Smooth muscle cell (in vitro differentiated cells): Measurements from ENCODE around the gene ANO9. TPM values are rescaled to one million over a fixed set of nuclear protein-coding genes. Genes with fewer than 3 reads are reported as not detected.
A peak's percentile ranks its signal among the peaks of the same experiment; 100 is the strongest.

ENCODE experiments used
- DNase-seq: peaks from one replicate; lab custom pipeline; 2025; ENCODE audit not compliant: unreplicated experiment; lab: John Stamatoyannopoulos, UW
- H2AFZ ChIP-seq: fragments of 200-600 bp; sonication (generic); 2 replicates; pipeline ENCODE4 v1.6.0; 2016; ENCODE audit warnings: antibody characterized with exemption, low read depth, mild to moderate bottlenecking
- H3F3A ChIP-seq: fragments of 200-600 bp; sonication (generic); 2 replicates; pipeline ENCODE4 v1.6.0; 2017; ENCODE audit warnings: antibody characterized with exemption, low read depth
- H3K27ac ChIP-seq: fragments of 200-600 bp; sonication (generic); 2 replicates; pipeline ENCODE4 v1.5.1; 2016; ENCODE audit warnings: low read depth, mild to moderate bottlenecking
- H3K27me3 ChIP-seq: fragments of 200-600 bp; sonication (generic); 2 replicates; pipeline ENCODE4 v1.6.1; 2016; ENCODE audit warnings: low read depth, mild to moderate bottlenecking
- H3K36me3 ChIP-seq: fragments of 200-600 bp; sonication (generic); 2 replicates; pipeline ENCODE4 v1.5.1; 2016; ENCODE audit warnings: low read depth
- H3K4me1 ChIP-seq: fragments of 200-600 bp; sonication (generic); 2 replicates; pipeline ENCODE4 v1.5.1; 2016; ENCODE audit warnings: low read depth
- H3K4me2 ChIP-seq: fragments of 200-600 bp; sonication (generic); 2 replicates; pipeline ENCODE4 v1.6.0; 2016; ENCODE audit warnings: mild to moderate bottlenecking
- H3K4me3 ChIP-seq: fragments of 200-600 bp; sonication (generic); 2 replicates; pipeline ENCODE4 v1.5.1; 2016; ENCODE audit warnings: mild to moderate bottlenecking
- H3K79me2 ChIP-seq: fragments of 200-600 bp; sonication (generic); 2 replicates; pipeline ENCODE4 v1.6.0; 2016; ENCODE audit warnings: low read depth, mild to moderate bottlenecking
- H3K9ac ChIP-seq: fragments of 200-600 bp; sonication (generic); 2 replicates; pipeline ENCODE4 v1.6.0; 2016; ENCODE audit warnings: low read depth
- H3K9me3 ChIP-seq: fragments of 200-600 bp; sonication (generic); replicated peaks from 2 replicates; pipeline ENCODE4 v1.5.1; 2016; ENCODE audit warnings: low read depth
- H4K20me1 ChIP-seq: fragments of 200-600 bp; sonication (generic); 2 replicates; pipeline ENCODE4 v1.6.0; 2016; ENCODE audit warnings: low read depth
- CTCF ChIP-seq: fragments of 200-600 bp; sonication (generic); IDR thresholded peaks from 2 replicates; pipeline ENCODE4 v1.5.1; 2017; ENCODE audit warnings: borderline replicate concordance, mild to moderate bottlenecking, antibody characterized with exemption; ENCODE audit not compliant: insufficient read depth, poor library complexity, severe bottlenecking
- WGBS: methylation state at CpG from one replicate; pipeline ENCODE4 v1.1.7; 2016; ENCODE audit warnings: low lambda C conversion rate; 5-methylcytosine and 5-hydroxymethylcytosine counted together
- polyA plus RNA-seq: library from polyadenylated mRNA; unstranded; fragments of >200 nt; fragmentation: Nextera tagmentation; extraction: Ambion mirVana; gene quantifications from 2 replicates; pipeline ENCODE4 v1.2.1, GENCODE V29; 2016
- total RNA-seq: library from RNA; depleted of rRNA; stranded (reverse); fragments of >200 nt; gene quantifications from 2 replicates; pipeline ENCODE4 v1.2.3, GENCODE V29; 2014

Gene ANO9
- total and polyA plus RNA-seq, 2 experiments from 2014 or later, result 0.67 to 1.5 TPM

GRCh38 chr11:461626-462025 lies 19.8 kb upstream of the ANO9 start:
- Histone ChIP-seq H3K27ac (no peak overlapping the region), H3K9ac (no peak overlapping the region), H3K9me3 (no peaks in the 10 kb centered on the region), H3K4me1 (no peaks in the 10 kb centered on the region), H3K27me3 (no peaks in the 10 kb centered on the region), H4K20me1 (peaks cover 12% of the 10 kb centered on the region), H3K36me3 (no peaks in the 10 kb centered on the region), H3K4me3 (no peak overlapping the region), H3K4me2 (no peak overlapping the region), H2AFZ (no peak overlapping the region), H3F3A (no peaks in the 10 kb centered on the region), H3K79me2 (peaks cover 27% of the 10 kb centered on the region)
- no peak for DNase-seq
- TF ChIP-seq CTCF, result no peak
- WGBS, result 95% methylated on average over 9 of the region's 9 CpGs

- no peak for DNase-seq
- Histone ChIP-seq H2AFZ (no peak overlapping the region), H4K20me1 (peaks cover 13% of the 10 kb centered on the region), H3K79me2 (peaks cover 38% of the 10 kb centered on the region), H3K9me3 (no peaks in the 10 kb centered on the region), H3K4me3 (no peak overlapping the region), H3K36me3 (no peaks in the 10 kb centered on the region), H3K4me2 (peak overlapping the region; percentile 31), H3K27ac (peak overlapping the region; percentile 81), H3K4me1 (no peaks in the 10 kb centered on the region), H3K9ac (peak overlapping the region; percentile 60), H3F3A (no peaks in the 10 kb centered on the region), H3K27me3 (no peaks in the 10 kb centered on the region)
- WGBS, result 75% methylated on average over 41 of the region's 41 CpGs
- TF ChIP-seq CTCF, result no peak
Observed at GRCh38 chr11:460331-461199, 18.8 kb upstream of the ANO9 start.

- H3K4me3 ChIP-seq, result no peak overlapping the region
Observed at GRCh38 chr11:459511-460220, 17.9 kb upstream of the ANO9 start.

More at GRCh38 chr11:459511-460220, 17.9 kb upstream of the ANO9 start:
- Histone ChIP-seq H3K36me3 (no peaks in the 10 kb centered on the region), H3K9me3 (no peaks in the 10 kb centered on the region), H3F3A (no peaks in the 10 kb centered on the region), H3K9ac (peak overlapping the region; percentile 60), H3K4me2 (no peak overlapping the region), H2AFZ (no peak overlapping the region), H3K79me2 (peaks cover 46% of the 10 kb centered on the region), H4K20me1 (peaks cover 13% of the 10 kb centered on the region), H3K4me1 (no peaks in the 10 kb centered on the region), H3K27ac (peak overlapping the region; percentile 81), H3K27me3 (no peaks in the 10 kb centered on the region)
- no peak for TF ChIP-seq CTCF
- WGBS, result 91% methylated on average over 24 of the region's 24 CpGs
- no peak for DNase-seq
